Stimulated activated memory B cell treated with anti-CD40 and anti-IgM and Interleukin-4, amounts not matched to agents 10 μg/mL and 1 μg/mL and 100 μg/mL, for 72 hours (primary cell): ENCODE results near the gene CNKSR2.

Experiments used
- ATAC-seq: fragments of 150-1000 bp; cut with Tn5 transposase; 2 replicates; pipeline ENCODE4 v1.10.0; 2021
- H3K27ac Mint-ChIP-seq: one replicate; pipeline ENCODE4 v1.8.0; 2022; ENCODE audit warnings: mild to moderate bottlenecking, mixed read lengths
- H3K27me3 Mint-ChIP-seq: one replicate; pipeline ENCODE4 v1.8.0; 2022; ENCODE audit warnings: mixed read lengths
- H3K36me3 Mint-ChIP-seq: one replicate; pipeline ENCODE4 v1.8.0; 2022; ENCODE audit warnings: mixed read lengths
- H3K4me1 Mint-ChIP-seq: one replicate; pipeline ENCODE4 v1.8.0; 2022; ENCODE audit warnings: mixed read lengths
- H3K4me3 Mint-ChIP-seq: one replicate; pipeline ENCODE4 v1.8.0; 2022; ENCODE audit warnings: mild to moderate bottlenecking, moderate library complexity, mixed read lengths
- H3K9me3 Mint-ChIP-seq: one replicate; pipeline ENCODE4 v1.8.0; 2022; ENCODE audit warnings: mixed read lengths

CNKSR2 gene

DNA sequence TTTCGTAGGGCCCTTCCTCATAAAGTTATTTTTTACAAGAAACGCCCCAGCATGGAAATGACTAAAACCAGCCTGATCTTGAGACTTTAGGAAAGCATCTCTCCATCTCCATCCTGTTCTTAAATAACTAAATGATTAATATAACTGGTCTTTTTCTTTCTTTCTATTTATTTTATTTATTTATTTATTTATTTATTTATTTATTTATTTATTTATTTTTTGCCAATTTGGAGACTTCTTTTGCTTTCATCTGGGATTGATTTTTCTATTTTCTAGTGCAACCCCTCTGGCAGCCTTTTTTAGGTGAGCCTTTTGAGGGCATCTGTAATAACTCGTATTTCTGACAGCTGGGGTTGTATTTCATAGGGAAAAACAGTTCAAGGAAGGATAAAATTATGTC is 285.1 kb downstream of the CNKSR2 start:
- no peak for ATAC-seq
- H3K36me3 Mint-ChIP-seq, result no peaks in the 10 kb centered on the region
- H3K4me3 Mint-ChIP-seq, result peak overlapping the region; percentile 44

GRCh38 chrX:21660156-21660555 is 285.9 kb downstream of the CNKSR2 start:
- H3K27ac Mint-ChIP-seq, result no peak overlapping the region
- ATAC-seq, result no peak
- no peak overlapping the region for H3K4me3 Mint-ChIP-seq
- peaks cover 5% of the 10 kb centered on the region for H3K4me1 Mint-ChIP-seq
- H3K27me3 Mint-ChIP-seq, result peaks cover 9% of the 10 kb centered on the region
- no peaks in the 10 kb centered on the region for H3K36me3 Mint-ChIP-seq
- no peaks in the 10 kb centered on the region for H3K9me3 Mint-ChIP-seq

More for the DNA sequence above, 285.1 kb downstream of the CNKSR2 start:
- Mint-ChIP-seq H3K4me1 (peaks cover 5% of the 10 kb centered on the region), H3K27ac (no peak overlapping the region), H3K9me3 (no peaks in the 10 kb centered on the region), H3K27me3 (peaks cover 9% of the 10 kb centered on the region)

DNA sequence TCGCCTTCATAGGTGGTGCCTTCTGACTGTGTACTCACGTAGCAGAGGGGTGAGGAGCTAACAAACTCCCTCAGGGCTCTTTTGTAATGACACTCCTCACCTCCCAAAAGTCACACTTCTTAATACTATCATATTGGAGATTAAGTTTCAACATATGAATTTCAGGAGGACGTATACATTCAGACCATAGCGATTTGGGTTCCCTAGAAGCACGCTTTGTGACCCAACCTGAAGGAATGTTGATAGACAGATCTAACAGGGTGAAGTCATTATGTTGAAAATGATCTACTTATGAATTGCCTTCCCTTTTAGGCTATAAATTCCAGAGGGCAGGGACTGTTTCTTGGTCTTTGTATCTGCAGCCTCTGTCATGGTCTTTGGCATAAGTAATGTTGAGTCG is 287.1 kb downstream of the CNKSR2 start:
- no peak overlapping the region for H3K27ac Mint-ChIP-seq
- H3K36me3 Mint-ChIP-seq, result no peaks in the 10 kb centered on the region
- peaks cover 9% of the 10 kb centered on the region for H3K27me3 Mint-ChIP-seq
- no peak overlapping the region for H3K4me3 Mint-ChIP-seq
- ATAC-seq, result no peak
- peaks cover 5% of the 10 kb centered on the region for H3K4me1 Mint-ChIP-seq
- no peaks in the 10 kb centered on the region for H3K9me3 Mint-ChIP-seq

DNA sequence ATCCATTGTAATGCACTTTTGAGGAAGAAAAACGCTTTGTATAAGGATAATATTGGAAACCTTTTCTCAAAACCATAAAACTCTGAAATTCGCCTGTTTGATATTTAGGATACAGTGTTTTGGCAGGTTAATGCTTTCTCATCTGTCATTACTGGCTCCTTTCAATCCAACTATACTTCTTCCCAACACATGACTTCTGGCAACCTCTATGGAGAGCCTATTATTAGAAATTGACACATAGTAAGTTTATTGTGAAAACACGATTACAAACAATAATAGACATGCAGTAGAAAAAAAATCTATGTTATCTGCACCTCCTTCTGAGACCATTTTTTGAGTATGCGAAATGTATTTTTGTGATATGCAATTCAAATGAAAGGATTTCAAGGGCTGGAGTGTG is 288.5 kb downstream of the CNKSR2 start:
- no peak overlapping the region for H3K4me3 Mint-ChIP-seq
- peaks cover 9% of the 10 kb centered on the region for H3K27me3 Mint-ChIP-seq
- no peak for ATAC-seq
- no peak overlapping the region for H3K27ac Mint-ChIP-seq
- H3K9me3 Mint-ChIP-seq, result no peaks in the 10 kb centered on the region
- no peaks in the 10 kb centered on the region for H3K36me3 Mint-ChIP-seq
- H3K4me1 Mint-ChIP-seq, result peaks cover under 1% of the 10 kb centered on the region

GRCh38 chrX:21666252-21666651 is 292.0 kb downstream of the CNKSR2 start:
- Mint-ChIP-seq H3K27ac (no peak overlapping the region), H3K9me3 (no peaks in the 10 kb centered on the region), H3K4me3 (no peak overlapping the region), H3K36me3 (no peaks in the 10 kb centered on the region), H3K27me3 (peaks cover 9% of the 10 kb centered on the region), H3K4me1 (no peaks in the 10 kb centered on the region)
- ATAC-seq, result no peak

GRCh38 chrX:21666679-21667078 is 292.5 kb downstream of the CNKSR2 start:
- no peaks in the 10 kb centered on the region for H3K9me3 Mint-ChIP-seq
- H3K27ac Mint-ChIP-seq, result no peak overlapping the region
- H3K36me3 Mint-ChIP-seq, result no peaks in the 10 kb centered on the region
- peaks cover 9% of the 10 kb centered on the region for H3K27me3 Mint-ChIP-seq
- no peak overlapping the region for H3K4me3 Mint-ChIP-seq
- no peak for ATAC-seq
- H3K4me1 Mint-ChIP-seq, result no peaks in the 10 kb centered on the region

DNA sequence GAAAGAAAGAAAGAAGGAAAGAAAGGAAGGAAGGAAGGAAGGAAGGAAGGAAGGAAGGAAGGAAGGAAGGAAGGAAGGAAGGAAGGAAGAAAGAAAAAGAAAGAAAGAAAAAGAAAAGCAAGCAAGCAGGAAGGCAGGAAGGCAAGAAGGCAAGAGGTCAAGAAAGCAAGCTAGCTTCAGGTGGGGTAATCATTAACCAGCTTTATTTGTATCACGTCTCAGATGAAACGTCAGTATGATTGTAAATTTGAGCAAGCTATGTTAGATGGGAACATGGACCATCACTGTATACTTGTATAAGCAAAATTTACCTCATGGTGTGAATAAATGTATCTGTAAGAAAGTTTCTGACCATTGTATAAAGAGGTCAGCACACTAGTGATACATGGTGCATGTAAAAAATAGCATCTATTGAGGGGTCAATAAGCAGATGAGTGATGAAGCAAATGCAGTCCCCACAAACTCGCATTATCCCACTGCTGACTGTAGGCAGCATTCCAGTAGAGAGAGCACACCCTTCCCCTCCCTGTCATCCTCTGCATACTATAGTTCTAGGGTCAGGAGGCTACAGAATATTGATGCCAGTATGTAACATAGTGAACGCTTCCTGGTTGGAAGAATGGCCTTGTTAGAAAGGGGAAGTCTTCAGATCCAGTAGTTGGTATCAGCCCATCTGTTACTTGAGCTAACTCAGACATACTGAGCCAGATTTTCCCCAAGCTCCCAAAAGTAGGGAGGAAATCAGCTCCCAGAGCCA is 300.4 kb downstream of the CNKSR2 start:
- Mint-ChIP-seq H3K36me3 (no peaks in the 10 kb centered on the region), H3K27me3 (peaks cover 8% of the 10 kb centered on the region), H3K27ac (no peak overlapping the region), H3K9me3 (peaks cover 3% of the 10 kb centered on the region), H3K4me3 (no peak overlapping the region), H3K4me1 (no peaks in the 10 kb centered on the region)
- no peak for ATAC-seq

- Mint-ChIP-seq H3K36me3 (no peaks in the 10 kb centered on the region), H3K4me1 (no peaks in the 10 kb centered on the region), H3K9me3 (peaks cover 3% of the 10 kb centered on the region), H3K4me3 (no peak overlapping the region), H3K27ac (no peak overlapping the region), H3K27me3 (peaks cover 8% of the 10 kb centered on the region)
- no peak for ATAC-seq
Observed at GRCh38 chrX:21675931-21676330, 301.7 kb downstream of the CNKSR2 start.

DNA sequence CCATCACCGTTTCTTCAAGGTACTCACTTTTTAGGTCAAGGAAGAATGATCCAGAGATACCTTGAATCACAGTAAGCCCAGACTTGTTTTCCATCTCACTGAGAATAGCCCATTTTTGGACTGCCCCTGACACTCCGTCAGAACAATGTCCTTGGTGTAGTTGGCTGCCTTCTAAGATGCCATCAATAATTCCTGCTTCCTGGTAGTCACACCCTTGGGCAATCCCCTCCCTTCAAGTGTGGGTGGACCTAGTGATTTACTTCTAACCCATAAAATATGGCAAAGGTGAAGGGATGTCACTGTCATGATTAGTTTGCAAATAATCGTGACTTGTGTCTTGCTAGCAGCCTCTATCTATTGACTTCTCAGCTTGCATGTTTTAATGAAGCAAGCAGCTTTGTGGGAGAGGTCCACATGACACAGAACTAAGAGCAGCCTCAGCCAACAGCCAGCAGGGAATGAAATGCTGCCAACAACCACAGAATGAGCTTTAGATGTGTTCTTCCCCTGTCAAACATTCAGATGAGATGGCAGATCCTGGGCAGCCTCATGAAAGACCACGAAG is 303.9 kb downstream of the CNKSR2 start:
- Mint-ChIP-seq H3K4me1 (no peaks in the 10 kb centered on the region), H3K27ac (no peak overlapping the region), H3K36me3 (no peaks in the 10 kb centered on the region), H3K27me3 (peaks cover 8% of the 10 kb centered on the region), H3K9me3 (peaks cover 3% of the 10 kb centered on the region), H3K4me3 (no peak overlapping the region)
- ATAC-seq, result no peak

DNA sequence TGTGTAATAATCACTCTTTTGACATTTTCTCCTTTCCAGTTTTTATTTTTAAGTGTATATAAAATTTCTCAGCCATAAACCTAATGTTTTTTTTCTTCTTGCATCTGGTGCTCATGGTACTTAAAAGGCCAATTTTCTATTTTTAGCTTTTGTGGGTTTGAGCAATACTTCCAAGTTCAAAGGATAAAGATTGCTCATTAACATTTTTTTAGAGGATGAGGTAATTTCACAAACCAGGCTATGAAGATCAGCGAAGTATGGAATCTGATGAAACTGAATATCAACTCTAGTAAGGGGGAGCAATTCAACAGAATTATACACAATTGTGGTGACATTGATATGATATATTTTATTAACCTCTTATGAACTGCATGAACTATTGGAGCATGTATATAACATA is 309.7 kb downstream of the CNKSR2 start:
- ATAC-seq, result no peak
- H3K4me1 Mint-ChIP-seq, result no peaks in the 10 kb centered on the region
- H3K27ac Mint-ChIP-seq, result no peak overlapping the region
- peaks cover 8% of the 10 kb centered on the region for H3K27me3 Mint-ChIP-seq
- H3K36me3 Mint-ChIP-seq, result no peaks in the 10 kb centered on the region
- no peaks in the 10 kb centered on the region for H3K9me3 Mint-ChIP-seq
- no peak overlapping the region for H3K4me3 Mint-ChIP-seq

DNA sequence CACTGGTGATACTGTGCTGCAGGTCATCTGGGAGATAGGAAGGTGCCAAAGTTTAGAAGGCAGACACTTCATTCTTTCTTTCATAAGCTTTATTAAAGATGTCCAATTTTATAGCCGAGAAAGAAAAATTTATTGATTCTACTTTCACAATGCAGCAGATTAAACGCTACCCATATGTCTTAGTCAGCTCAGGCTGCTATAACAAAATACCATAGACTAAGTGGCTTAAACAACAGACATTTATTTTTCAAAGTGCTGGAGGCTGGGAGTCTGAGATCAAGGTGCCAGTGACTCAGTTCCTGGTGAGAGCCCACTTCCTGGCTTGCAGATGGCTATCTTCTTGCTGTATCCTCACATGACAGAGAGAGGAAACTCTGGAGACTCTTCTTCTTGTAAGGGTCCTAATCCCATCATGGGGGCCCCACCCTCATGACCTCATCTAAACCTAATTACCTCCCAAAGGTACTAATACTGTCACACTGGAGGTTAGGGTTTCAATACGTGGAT is 317.3 kb downstream of the CNKSR2 start:
- Mint-ChIP-seq H3K36me3 (no peaks in the 10 kb centered on the region), H3K4me1 (no peaks in the 10 kb centered on the region), H3K9me3 (no peaks in the 10 kb centered on the region), H3K4me3 (no peak overlapping the region), H3K27ac (no peak overlapping the region), H3K27me3 (no peaks in the 10 kb centered on the region)
- ATAC-seq, result no peak

DNA sequence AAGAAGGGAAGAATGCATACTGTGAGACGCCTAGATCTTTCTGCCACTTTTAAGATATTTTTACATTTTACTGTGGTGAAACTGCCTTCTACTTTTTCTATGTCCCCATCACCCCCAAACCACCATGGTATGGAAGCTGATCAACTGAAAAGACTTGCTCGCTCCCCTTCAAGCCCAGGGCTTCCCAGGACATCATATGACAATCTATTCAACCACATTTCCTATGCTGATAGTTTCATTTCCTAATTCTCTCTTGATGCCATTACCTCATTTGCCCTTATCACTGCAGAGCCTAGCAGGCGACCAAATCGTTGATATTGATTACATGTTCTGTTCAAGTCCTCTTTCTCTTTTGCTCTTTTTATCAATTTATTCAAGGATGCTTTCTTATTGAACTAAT is 324.1 kb downstream of the CNKSR2 start:
- peak overlapping the region; percentile 35 for H3K27ac Mint-ChIP-seq
- H3K9me3 Mint-ChIP-seq, result no peaks in the 10 kb centered on the region
- H3K4me1 Mint-ChIP-seq, result peaks cover 13% of the 10 kb centered on the region
- H3K27me3 Mint-ChIP-seq, result no peaks in the 10 kb centered on the region
- no peaks in the 10 kb centered on the region for H3K36me3 Mint-ChIP-seq
- ATAC-seq, result peak; percentile 78
- H3K4me3 Mint-ChIP-seq, result no peak overlapping the region

- Mint-ChIP-seq H3K4me3 (no peak overlapping the region), H3K4me1 (peaks cover 13% of the 10 kb centered on the region), H3K27me3 (no peaks in the 10 kb centered on the region), H3K9me3 (no peaks in the 10 kb centered on the region), H3K27ac (no peak overlapping the region), H3K36me3 (no peaks in the 10 kb centered on the region)
- no peak for ATAC-seq
Observed at GRCh38 chrX:21699136-21699535, 324.9 kb downstream of the CNKSR2 start.

DNA sequence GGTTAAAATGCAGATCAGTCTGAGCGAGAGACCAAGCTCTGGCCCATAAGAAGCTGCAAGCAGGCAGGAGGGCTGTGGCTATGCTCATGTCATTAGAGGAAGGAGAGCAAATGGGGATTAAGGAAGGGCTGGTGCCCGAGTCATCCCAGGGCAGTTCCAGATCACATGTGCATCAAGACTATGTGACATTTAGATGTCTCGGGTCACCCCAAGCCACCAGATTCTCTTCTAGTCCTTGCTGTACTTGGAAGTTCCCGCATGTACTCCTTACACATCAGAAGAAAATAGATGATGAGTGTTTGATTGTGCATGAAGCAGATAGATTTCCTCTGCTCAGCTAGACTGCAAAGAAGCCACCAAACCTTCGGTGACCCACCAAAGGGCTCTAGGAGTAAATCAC is 326.1 kb downstream of the CNKSR2 start:
- no peaks in the 10 kb centered on the region for H3K9me3 Mint-ChIP-seq
- H3K4me1 Mint-ChIP-seq, result peaks cover 13% of the 10 kb centered on the region
- ATAC-seq, result no peak
- no peak overlapping the region for H3K27ac Mint-ChIP-seq
- no peaks in the 10 kb centered on the region for H3K27me3 Mint-ChIP-seq
- no peak overlapping the region for H3K4me3 Mint-ChIP-seq
- H3K36me3 Mint-ChIP-seq, result no peaks in the 10 kb centered on the region

DNA sequence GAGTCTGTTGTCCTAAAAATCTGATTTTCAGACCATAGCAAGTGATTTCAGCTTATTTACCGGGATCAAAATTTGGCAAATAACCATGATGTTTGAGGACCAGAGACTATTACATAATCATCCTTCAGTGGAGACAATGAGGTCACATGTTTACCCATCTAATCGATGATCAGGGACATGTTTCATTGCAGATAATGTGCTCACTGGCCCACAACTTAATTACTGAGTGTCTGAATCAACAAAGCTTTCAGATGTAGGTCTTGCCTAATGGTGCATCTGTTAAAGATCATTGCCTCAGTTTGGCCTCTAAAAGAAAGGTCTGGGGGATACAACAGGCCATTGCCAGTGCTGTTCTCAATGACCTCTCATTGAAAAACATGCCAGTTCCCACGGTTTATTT is 326.7 kb downstream of the CNKSR2 start:
- H3K4me3 Mint-ChIP-seq, result no peak overlapping the region
- H3K36me3 Mint-ChIP-seq, result no peaks in the 10 kb centered on the region
- H3K27ac Mint-ChIP-seq, result no peak overlapping the region
- H3K9me3 Mint-ChIP-seq, result no peaks in the 10 kb centered on the region
- ATAC-seq, result no peak
- H3K4me1 Mint-ChIP-seq, result peaks cover 13% of the 10 kb centered on the region
- no peaks in the 10 kb centered on the region for H3K27me3 Mint-ChIP-seq

DNA sequence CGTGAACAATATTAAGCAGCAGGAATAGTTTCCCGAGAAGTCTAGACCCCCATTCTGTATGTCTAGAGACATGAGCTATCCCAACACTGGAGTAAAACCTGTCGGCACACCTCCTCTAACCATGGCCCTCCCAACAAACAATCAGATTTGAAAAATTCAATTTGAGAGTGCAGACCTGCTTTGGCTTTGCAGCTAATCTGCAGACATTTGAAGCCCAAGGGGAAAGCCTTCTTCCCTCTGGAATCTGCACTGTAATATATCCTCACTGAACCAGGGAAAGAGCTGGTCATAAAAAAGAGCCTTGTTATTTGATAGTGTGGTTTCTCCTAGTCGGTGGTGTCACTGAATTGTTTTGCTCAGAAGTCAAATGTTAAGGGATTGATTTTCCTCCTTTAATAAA is 328.5 kb downstream of the CNKSR2 start:
- Mint-ChIP-seq H3K4me3 (no peak overlapping the region), H3K9me3 (no peaks in the 10 kb centered on the region), H3K27me3 (no peaks in the 10 kb centered on the region), H3K4me1 (peaks cover 13% of the 10 kb centered on the region), H3K36me3 (no peaks in the 10 kb centered on the region), H3K27ac (no peak overlapping the region)
- no peak for ATAC-seq
